Liver (tissue), 3 donors: ENCODE results near the gene SDC1.

Experiments
- FOXA1 ChIP-seq: IDR thresholded peaks from 2 replicates; pipeline ENCODE4 v1.6.1; 2016; ENCODE audit warnings: antibody characterized with exemption
- JUND ChIP-seq, 2 donors: IDR thresholded peaks; 2 replicates each; pipeline ENCODE4 v1.6.1; 2016; ENCODE audit warnings: antibody characterized with exemption in 2 of 2
- NR2F2 ChIP-seq: IDR thresholded peaks from 2 replicates; pipeline ENCODE4 v1.6.1; 2016; ENCODE audit warnings: antibody characterized with exemption
- RAD21 ChIP-seq, 2 donors: IDR thresholded peaks; 2 replicates each; pipeline ENCODE4 v1.6.1; 2016; ENCODE audit warnings: antibody characterized with exemption in 2 of 2, mild to moderate bottlenecking in 2 of 2
- ZBTB33 ChIP-seq: IDR thresholded peaks from 2 replicates; pipeline ENCODE4 v1.6.1; 2016; ENCODE audit warnings: antibody characterized with exemption
- TF ChIP-seq, protein P1 (sequence below): IDR thresholded peaks from 2 replicates; pipeline ENCODE4 v1.6.1; 2016; ENCODE audit warnings: antibody characterized with exemption
- TF ChIP-seq, protein P2 (sequence below): fragments of 150-350 bp; IDR thresholded peaks from 2 replicates; pipeline ENCODE4 v1.5.1; 2017; ENCODE audit warnings: improper control_type of control experiment, low read depth, low read length; ENCODE audit not compliant: missing input control
- donor health status: healthy.
- donor health status: healthy.

DNA sequence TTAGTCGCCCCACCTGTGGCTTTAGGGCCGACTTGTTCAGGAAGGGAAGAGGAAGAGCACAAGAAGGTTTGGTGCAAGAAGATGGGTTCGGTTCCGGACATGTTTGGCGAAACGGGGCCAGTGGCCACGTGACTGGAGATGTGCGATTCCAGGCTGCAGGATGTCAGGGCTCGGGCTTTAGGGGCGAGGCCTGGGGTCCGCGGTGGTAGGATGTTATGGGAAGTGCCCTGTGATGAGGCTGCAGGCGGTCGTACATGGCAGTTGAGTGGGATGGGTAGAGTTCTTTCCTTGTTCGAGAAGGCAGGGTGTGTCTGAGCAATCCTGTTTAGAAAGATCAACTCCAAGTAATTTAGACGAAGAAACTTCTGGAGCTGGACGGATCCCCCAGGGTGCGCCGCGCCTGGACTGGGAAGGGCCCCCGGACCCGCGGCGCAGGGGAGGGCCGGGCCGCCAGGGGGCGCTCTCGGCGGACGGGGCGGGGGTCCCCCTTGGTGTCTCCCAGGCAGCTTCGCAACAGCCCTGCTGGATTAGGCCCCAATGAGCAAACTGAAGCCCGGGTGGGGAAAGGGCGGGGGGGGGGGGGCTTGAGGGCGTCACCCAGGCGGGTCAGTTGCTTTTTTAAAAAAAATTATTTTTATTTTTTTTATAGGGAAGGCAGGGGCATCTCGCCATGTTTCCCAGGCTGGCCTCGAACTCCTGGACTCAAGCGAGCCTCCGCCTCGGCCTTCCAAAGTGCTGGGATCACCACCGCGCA, 17.2 kb upstream of the SDC1 start:
- TF ChIP-seq JUND (IDR thresholded peaks at IDR 0.05), result no peak
- TF ChIP-seq, protein P1, sequence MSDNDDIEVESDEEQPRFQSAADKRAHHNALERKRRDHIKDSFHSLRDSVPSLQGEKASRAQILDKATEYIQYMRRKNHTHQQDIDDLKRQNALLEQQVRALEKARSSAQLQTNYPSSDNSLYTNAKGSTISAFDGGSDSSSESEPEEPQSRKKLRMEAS, result no peak
- TF ChIP-seq, protein P2, sequence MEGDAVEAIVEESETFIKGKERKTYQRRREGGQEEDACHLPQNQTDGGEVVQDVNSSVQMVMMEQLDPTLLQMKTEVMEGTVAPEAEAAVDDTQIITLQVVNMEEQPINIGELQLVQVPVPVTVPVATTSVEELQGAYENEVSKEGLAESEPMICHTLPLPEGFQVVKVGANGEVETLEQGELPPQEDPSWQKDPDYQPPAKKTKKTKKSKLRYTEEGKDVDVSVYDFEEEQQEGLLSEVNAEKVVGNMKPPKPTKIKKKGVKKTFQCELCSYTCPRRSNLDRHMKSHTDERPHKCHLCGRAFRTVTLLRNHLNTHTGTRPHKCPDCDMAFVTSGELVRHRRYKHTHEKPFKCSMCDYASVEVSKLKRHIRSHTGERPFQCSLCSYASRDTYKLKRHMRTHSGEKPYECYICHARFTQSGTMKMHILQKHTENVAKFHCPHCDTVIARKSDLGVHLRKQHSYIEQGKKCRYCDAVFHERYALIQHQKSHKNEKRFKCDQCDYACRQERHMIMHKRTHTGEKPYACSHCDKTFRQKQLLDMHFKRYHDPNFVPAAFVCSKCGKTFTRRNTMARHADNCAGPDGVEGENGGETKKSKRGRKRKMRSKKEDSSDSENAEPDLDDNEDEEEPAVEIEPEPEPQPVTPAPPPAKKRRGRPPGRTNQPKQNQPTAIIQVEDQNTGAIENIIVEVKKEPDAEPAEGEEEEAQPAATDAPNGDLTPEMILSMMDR, result peak; percentile 11
- no peak for TF ChIP-seq NR2F2
- TF ChIP-seq RAD21 (IDR thresholded peaks at IDR 0.05), result no peak
- TF ChIP-seq FOXA1, result no peak
- no peak for TF ChIP-seq ZBTB33
